ENCODE data around the gene PCDHGA1.

PCDHGA1 gene

DNA sequence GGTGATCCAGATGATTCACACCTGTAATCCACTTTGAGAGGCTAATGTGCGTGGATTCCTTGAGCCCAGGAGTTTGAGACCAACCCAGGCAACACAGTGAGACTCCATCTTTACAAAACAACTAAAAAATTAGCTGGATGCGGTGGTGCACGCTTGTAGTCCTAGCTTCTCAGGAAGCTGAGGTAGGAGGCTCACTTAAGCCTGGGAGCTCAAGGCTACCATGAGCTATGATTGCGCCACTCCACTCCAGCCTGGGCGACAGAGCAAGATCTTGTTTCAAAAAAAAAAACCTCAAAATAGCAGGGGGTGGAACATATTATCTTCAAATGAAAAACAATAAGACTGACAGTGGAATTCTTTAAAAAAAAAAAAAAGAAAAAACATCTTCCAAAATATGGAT lies 217.6 kb downstream of the PCDHGA1 start:
- no peak for DNase-seq

DNA sequence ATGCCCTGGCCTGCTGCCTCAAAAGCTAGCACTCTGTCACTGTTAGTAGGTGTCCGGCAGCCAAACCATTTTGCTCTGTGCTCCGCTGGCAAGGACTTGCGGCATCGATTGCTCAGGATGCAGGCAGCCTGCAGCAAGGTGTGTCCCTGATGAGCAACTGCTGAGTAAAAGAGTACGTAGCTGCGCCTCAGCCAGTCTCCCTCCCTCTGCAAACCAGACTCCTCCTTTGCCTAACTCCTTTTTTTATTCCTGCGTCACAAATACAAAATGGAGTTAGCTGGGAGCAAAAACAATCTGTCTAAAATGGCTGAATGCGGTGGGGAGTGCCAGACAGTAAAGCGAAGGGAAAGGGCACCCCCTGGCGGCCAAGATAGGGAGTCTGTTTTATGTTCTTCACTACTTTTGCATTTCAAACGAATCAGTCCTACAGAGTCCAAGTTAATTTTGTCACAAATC lies 227.4 kb downstream of the PCDHGA1 start:
- DNase-seq = peak; percentile 81

DNA sequence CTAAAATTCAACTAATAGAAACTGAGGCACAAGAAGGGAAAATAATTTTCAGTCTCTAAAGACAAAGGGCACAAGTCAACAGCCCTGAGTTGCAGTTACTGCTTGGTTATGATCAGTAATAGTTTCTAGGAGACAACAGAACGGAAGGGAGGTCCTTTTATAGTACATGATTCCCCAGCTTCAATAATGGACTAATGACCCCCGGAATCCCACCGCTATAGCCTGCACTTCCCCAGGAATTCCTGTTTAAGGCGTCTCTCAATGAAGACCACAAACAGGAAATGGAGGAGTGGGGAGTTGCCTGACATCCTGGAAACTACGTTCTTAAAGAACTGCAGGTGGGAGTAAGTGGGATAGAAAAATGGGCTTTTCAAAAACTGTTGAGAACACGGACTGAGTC lies 227.8 kb downstream of the PCDHGA1 start:
- no peak for DNase-seq

DNA sequence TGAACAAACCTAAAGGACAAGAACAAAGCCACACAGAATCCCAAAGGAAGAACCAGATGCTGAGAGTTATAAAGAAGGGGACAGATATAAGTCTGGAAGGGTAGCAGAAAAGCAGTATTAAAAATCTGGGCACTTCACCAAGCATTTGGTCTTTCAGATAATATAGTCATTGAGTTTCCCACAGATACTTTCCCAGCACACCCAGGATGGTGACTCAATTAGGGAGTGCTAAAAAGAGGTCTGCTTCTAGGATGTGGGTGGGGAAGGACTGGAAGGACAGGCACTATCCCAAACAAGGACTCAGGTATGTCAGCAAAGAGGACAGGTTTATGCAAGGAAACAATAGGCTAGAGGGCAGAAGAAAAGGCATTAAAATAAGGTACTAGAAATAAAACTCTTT lies 229.1 kb downstream of the PCDHGA1 start:
- no peak for DNase-seq

DNA sequence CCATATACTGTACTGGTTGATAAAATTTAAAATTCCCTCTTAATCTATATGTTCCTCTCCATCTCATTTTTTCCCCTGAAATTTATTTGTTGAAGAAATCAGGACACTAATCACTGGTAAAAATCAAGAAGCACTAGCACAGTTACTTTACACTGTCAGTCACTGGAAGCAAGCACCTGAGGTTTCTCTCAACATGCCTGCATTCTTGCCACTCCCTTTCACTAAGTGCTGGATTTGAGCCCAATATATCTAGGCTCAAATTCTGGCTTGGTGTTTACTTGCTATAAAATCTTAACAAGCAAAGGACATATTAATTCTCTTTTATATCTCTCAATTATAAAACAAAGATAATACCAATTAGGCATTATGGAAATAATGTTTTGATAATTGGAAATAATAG lies 229.8 kb downstream of the PCDHGA1 start:
- no peak for DNase-seq

DNA sequence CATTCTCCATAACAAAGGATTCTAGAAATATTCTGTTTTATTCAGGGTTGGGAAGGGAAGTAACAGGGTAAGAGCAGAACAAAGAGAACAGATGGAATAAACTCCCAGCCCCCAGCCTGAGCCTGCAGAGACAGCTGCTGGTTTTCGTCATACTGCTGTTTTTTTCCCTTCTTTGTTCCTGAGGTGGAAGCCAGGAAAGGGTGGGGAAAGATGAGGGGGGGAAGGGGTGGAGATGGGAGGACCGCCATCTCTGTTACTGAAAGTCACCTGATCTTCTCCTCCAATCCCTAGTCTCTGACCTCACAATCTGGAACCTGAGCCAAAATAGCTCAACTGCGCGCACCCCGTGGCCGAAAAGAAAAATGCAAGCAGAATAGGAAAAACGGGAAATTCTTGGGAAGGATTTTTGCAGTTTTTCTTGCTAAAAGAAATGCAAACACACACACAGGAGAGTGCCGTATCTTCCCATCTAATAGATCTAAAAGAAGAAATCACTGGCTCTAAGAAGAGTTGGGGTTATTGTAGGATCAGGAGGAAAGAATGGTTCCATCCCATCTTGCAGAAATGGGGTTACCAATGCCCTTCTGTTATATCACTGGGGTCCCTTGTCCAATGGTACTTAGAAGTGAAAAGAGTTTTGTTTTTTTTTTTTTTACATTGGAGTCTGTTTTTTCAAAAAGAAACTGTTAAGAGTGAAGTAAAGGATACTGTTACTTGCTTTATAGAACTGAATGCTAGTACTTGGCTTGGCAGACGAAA lies 230.6 kb downstream of the PCDHGA1 start:
- DNase-seq = no peak

Measured in T-helper 9 cell (primary cell).